HepG2 (cell line): ENCODE results near the gene TUT7. TPM values are rescaled to one million over a fixed set of nuclear protein-coding genes. Genes with fewer than 3 reads are reported as not detected.

Experiments
- CCDC6 ChIP-seq: sonication (generic); formaldehyde crosslinking; IDR thresholded peaks from 2 replicates; pipeline ENCODE4 v1.8.1; 2022; ENCODE audit warnings: mild to moderate bottlenecking, missing genetic modification reagents, moderate library complexity
- DMAP1 ChIP-seq: IDR thresholded peaks from 2 replicates; pipeline ENCODE4 v1.6.1; 2016
- ERF ChIP-seq: IDR thresholded peaks from 2 replicates; pipeline ENCODE4 v1.6.1; 2018; ENCODE audit warnings: missing biosample characterization, missing genetic modification reagents
- ETV6 ChIP-seq: sonication (generic); formaldehyde crosslinking; conservative IDR thresholded peaks from 2 replicates; pipeline ENCODE4 v1.4.0; 2020; ENCODE audit warnings: missing genetic modification reagents
- FOSL2 ChIP-seq: sonication (generic); formaldehyde crosslinking; IDR thresholded peaks from 2 replicates; pipeline ENCODE4 v1.4.0; 2020; ENCODE audit warnings: missing genetic modification reagents
- FOXA1 ChIP-seq, 2 experiments: fragments of 450-650 bp in 1 of 2; sonication (generic) in 1 of 2; formaldehyde crosslinking in 1 of 2; IDR thresholded peaks; 2 replicates each; pipeline versions ENCODE4 v1.4.0 to v1.6.1; 2016 to 2020; ENCODE audit warnings: missing genetic modification reagents in 1 of 2
- GABPA ChIP-seq, 2 experiments: IDR thresholded peaks; 2 replicates each; pipeline ENCODE4 v1.6.1; 2011 to 2016; ENCODE audit warnings: low read depth in 2 of 2, low read length in 1 of 2, missing biosample characterization in 1 of 2, missing genetic modification characterization in 1 of 2
- MTF1 ChIP-seq: sonication (generic); formaldehyde crosslinking; IDR thresholded peaks from 2 replicates; pipeline ENCODE4 v1.5.0; 2020; ENCODE audit warnings: missing genetic modification reagents
- MYNN ChIP-seq: sonication (generic); formaldehyde crosslinking; IDR thresholded peaks from 2 replicates; pipeline ENCODE4 v1.4.0; 2020; ENCODE audit warnings: mild to moderate bottlenecking, low read depth, missing genetic modification reagents
- NCOA5 ChIP-seq: sonication (generic); formaldehyde crosslinking; IDR thresholded peaks from 2 replicates; pipeline ENCODE4 v1.4.0; 2020; ENCODE audit warnings: missing genetic modification reagents
- SAFB2 ChIP-seq: sonication (generic); formaldehyde crosslinking; IDR thresholded peaks from 2 replicates; pipeline ENCODE4 v1.5.1; 2020; ENCODE audit warnings: missing genetic modification reagents, low read depth, mild to moderate bottlenecking, borderline replicate concordance
- SSRP1 ChIP-seq: IDR thresholded peaks from 2 replicates; pipeline ENCODE4 v1.6.1; 2016; ENCODE audit warnings: control low read depth
- TBP ChIP-seq: sonication (generic); formaldehyde crosslinking; IDR thresholded peaks from 2 replicates; pipeline ENCODE4 v1.5.0; 2020; ENCODE audit warnings: missing genetic modification reagents
- ZFX ChIP-seq: sonication (generic); formaldehyde crosslinking; IDR thresholded peaks from 2 replicates; pipeline ENCODE4 v1.4.0; 2020; ENCODE audit warnings: mild to moderate bottlenecking, low read depth, missing genetic modification reagents, moderate library complexity
- ZNF121 ChIP-seq: sonication (generic); formaldehyde crosslinking; IDR thresholded peaks from 2 replicates; pipeline ENCODE4 v1.5.0; 2020; ENCODE audit warnings: mild to moderate bottlenecking, missing genetic modification reagents
- ZNF253 ChIP-seq: sonication (generic); formaldehyde crosslinking; IDR thresholded peaks from 2 replicates; pipeline ENCODE4 v1.8.0; 2022; ENCODE audit warnings: mild to moderate bottlenecking, missing genetic modification reagents, borderline replicate concordance
- ZNF552 ChIP-seq: sonication (generic); formaldehyde crosslinking; IDR thresholded peaks from 2 replicates; pipeline ENCODE4 v1.9.0; 2022; ENCODE audit warnings: missing genetic modification reagents, mild to moderate bottlenecking, borderline replicate concordance
- ZNF776 ChIP-seq: sonication (generic); formaldehyde crosslinking; IDR thresholded peaks from 2 replicates; pipeline ENCODE4 v1.4.0; 2020; ENCODE audit warnings: mild to moderate bottlenecking, missing genetic modification reagents
- ZNF788 ChIP-seq: sonication (generic); formaldehyde crosslinking; IDR thresholded peaks from 2 replicates; pipeline ENCODE4 v1.5.0; 2020; ENCODE audit warnings: mild to moderate bottlenecking, missing genetic modification reagents, borderline replicate concordance
- polyA plus RNA-seq, 8 experiments: library from polyadenylated mRNA; depleted of rRNA in 3 of 8; stranded (reverse) in 7 of 8; unstranded in 1 of 8; fragments of >200 nt; fragmentation: Illumina TruSeq in 4 of 8; extraction: Trizol in 4 of 8; gene quantifications; 2 replicates each; pipeline versions ENCODE4 v1.2.1 to v1.2.3, GENCODE V29; 2011 to 2016; ENCODE audit warnings: low read depth in 4 of 8, missing spikeins in 1 of 8, mixed read lengths in 1 of 8; ENCODE audit not compliant: insufficient read depth in 1 of 8
- total RNA-seq, 5 experiments: library from RNA; depleted of rRNA; stranded (reverse); fragments of >200 nt; fragmentation: Illumina TruSeq; extraction: Trizol; gene quantifications; 2 replicates each; pipeline ENCODE4 v1.2.3, GENCODE V29; 2016; ENCODE audit warnings: low read depth in 1 of 5
- TF ChIP-seq, protein P1 (sequence below): sonication (generic); formaldehyde crosslinking; IDR thresholded peaks from 2 replicates; pipeline ENCODE4 v1.4.0; 2020; ENCODE audit warnings: missing genetic modification reagents
- TF ChIP-seq, protein P2 (sequence below): IDR thresholded peaks from 2 replicates; pipeline ENCODE4 v1.6.1; 2012; ENCODE audit warnings: low read length, improper control_type of control experiment
- TF ChIP-seq, protein P3 (sequence below): IDR thresholded peaks from 2 replicates; pipeline ENCODE4 v1.6.1; 2016; ENCODE audit warnings: control low read depth
- TF ChIP-seq, protein P4 (sequence below): sonication (generic); formaldehyde crosslinking; IDR thresholded peaks from 2 replicates; pipeline ENCODE4 v1.4.0; 2020; ENCODE audit warnings: mild to moderate bottlenecking, missing genetic modification reagents

Gene TUT7
- total and polyA plus RNA-seq, 2 of the 13 experiments (the other 11 are each of a cell fraction or from before 2014, with no cell fraction given) = 12.0 to 19.4 TPM

DNA sequence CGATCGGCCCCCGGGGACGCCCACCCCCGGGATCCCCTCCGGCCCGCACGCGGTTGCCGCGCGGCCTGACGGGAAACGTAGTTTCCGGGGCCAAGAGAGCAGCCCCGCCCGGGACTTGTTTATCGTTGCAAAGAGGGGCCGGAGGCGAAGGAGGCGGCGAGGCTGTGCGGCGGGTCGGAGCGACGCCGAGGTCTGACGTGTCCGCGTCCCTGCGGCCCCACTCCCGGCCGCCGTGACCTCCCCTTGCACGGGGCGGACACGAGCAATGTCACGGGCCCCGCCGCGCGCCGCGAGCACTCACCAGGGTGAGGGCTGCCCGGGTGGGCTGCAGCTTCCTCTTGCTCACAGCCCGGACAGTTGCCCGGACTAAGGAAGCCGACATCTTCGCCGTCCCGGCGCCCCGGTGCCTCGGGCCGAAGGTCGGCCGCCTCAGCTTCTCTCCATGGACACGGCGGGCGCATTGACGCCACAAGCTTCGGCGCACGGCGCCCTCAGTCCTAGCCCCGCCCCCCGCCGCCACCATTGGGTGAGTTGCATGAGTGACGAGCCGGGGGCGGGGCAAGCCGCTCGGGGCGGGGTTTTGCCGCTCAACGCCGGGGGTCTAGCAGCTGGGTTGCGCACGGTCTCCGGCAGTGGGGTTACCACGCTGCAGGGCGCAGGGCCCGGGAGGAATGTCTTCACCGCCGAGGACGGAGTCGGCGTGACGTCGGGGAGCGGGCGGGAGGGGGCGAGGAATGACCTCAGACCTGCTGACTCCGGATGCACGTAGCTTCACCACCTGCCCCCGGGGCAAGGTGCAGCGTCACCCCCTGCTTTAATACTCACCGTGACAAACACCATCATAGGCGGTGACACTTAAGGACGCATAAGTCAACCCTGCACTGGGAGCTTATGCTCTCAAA lies 71.9 kb downstream of the TUT7 start, which contains the start of gene ISCA1 (continued):
- TF ChIP-seq ZNF253 (0 out of 2 replicates have a peak, but pooled peaks have one; percentile 19), ZNF776 (peak; percentile 87; the same call in 1 of the 2 replicates), SSRP1 (CRISPR knock-in tag) (no peak), ERF (CRISPR knock-in tag) (peak; percentile 47), MYNN (0 out of 2 replicates have a peak, but pooled peaks have one; percentile 49), ZNF552 (CRISPR knock-in tag) (peak; percentile 84; the same call in 1 of the 2 replicates), NCOA5 (CRISPR knock-in tag) (no peak), CCDC6 (peak; percentile 91), GABPA (IDR thresholded peaks at IDR 0.05; ENCODE audit: low read depth, low read length) (no peak), GABPA (CRISPR knock-in tag; IDR thresholded peaks at IDR 0.05; ENCODE audit: low read depth) (peak; percentile 60), MTF1 (CRISPR knock-in tag) (peak; percentile 22; the same call in 1 of the 2 replicates), FOXA1 (IDR thresholded peaks at IDR 0.05) (no peak), FOXA1 (CRISPR knock-in tag; IDR thresholded peaks at IDR 0.05) (peak; percentile 34; the same call in 1 of the 2 replicates), ZFX (CRISPR knock-in tag) (peak; percentile 90), SAFB2 (CRISPR knock-in tag) (peak; percentile 80; the same call in 1 of the 2 replicates), ETV6 (peak; percentile 92; the same call in 1 of the 2 replicates), TBP (0 out of 2 replicates have a peak, but pooled peaks have one; percentile 23), ZNF788 (peak; percentile 70; the same call in 1 of the 2 replicates), FOSL2 (CRISPR knock-in tag) (0 out of 2 replicates have a peak, but pooled peaks have one; percentile 5), DMAP1 (peak; percentile 92), ZNF121 (CRISPR knock-in tag) (peak; percentile 48; the same call in 1 of the 2 replicates)
- TF ChIP-seq, protein P1, sequence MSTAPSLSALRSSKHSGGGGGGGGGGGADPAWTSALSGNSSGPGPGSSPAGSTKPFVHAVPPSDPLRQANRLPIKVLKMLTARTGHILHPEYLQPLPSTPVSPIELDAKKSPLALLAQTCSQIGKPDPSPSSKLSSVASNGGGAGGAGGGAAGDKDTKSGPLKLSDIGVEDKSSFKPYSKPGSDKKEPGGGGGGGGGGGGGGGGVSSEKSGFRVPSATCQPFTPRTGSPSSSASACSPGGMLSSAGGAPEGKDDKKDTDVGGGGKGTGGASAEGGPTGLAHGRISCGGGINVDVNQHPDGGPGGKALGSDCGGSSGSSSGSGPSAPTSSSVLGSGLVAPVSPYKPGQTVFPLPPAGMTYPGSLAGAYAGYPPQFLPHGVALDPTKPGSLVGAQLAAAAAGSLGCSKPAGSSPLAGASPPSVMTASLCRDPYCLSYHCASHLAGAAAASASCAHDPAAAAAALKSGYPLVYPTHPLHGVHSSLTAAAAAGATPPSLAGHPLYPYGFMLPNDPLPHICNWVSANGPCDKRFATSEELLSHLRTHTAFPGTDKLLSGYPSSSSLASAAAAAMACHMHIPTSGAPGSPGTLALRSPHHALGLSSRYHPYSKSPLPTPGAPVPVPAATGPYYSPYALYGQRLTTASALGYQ = peak; percentile 55; the same call in 1 of the 2 replicates
- TF ChIP-seq, protein P2, sequence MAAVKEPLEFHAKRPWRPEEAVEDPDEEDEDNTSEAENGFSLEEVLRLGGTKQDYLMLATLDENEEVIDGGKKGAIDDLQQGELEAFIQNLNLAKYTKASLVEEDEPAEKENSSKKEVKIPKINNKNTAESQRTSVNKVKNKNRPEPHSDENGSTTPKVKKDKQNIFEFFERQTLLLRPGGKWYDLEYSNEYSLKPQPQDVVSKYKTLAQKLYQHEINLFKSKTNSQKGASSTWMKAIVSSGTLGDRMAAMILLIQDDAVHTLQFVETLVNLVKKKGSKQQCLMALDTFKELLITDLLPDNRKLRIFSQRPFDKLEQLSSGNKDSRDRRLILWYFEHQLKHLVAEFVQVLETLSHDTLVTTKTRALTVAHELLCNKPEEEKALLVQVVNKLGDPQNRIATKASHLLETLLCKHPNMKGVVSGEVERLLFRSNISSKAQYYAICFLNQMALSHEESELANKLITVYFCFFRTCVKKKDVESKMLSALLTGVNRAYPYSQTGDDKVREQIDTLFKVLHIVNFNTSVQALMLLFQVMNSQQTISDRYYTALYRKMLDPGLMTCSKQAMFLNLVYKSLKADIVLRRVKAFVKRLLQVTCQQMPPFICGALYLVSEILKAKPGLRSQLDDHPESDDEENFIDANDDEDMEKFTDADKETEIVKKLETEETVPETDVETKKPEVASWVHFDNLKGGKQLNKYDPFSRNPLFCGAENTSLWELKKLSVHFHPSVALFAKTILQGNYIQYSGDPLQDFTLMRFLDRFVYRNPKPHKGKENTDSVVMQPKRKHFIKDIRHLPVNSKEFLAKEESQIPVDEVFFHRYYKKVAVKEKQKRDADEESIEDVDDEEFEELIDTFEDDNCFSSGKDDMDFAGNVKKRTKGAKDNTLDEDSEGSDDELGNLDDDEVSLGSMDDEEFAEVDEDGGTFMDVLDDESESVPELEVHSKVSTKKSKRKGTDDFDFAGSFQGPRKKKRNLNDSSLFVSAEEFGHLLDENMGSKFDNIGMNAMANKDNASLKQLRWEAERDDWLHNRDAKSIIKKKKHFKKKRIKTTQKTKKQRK = no peak
- TF ChIP-seq, protein P3, sequence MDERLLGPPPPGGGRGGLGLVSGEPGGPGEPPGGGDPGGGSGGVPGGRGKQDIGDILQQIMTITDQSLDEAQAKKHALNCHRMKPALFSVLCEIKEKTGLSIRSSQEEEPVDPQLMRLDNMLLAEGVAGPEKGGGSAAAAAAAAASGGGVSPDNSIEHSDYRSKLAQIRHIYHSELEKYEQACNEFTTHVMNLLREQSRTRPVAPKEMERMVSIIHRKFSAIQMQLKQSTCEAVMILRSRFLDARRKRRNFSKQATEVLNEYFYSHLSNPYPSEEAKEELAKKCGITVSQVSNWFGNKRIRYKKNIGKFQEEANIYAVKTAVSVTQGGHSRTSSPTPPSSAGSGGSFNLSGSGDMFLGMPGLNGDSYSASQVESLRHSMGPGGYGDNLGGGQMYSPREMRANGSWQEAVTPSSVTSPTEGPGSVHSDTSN (CRISPR knock-in tag) = peak; percentile 77
- TF ChIP-seq, protein P4, sequence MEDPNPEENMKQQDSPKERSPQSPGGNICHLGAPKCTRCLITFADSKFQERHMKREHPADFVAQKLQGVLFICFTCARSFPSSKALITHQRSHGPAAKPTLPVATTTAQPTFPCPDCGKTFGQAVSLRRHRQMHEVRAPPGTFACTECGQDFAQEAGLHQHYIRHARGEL (CRISPR knock-in tag) = no peak; the same call in 1 of the 2 replicates
